HG02938 (cell line): ENCODE data around the gene PDE4D.

Source experiments
- ATAC-seq: cut with Tn5 transposase; IDR thresholded peaks from one replicate; pipeline ENCODE4 v1.9.1; 2021; ENCODE audit warnings: mild to moderate bottlenecking, moderate library complexity; ENCODE audit not compliant: unreplicated experiment

PDE4D gene

DNA sequence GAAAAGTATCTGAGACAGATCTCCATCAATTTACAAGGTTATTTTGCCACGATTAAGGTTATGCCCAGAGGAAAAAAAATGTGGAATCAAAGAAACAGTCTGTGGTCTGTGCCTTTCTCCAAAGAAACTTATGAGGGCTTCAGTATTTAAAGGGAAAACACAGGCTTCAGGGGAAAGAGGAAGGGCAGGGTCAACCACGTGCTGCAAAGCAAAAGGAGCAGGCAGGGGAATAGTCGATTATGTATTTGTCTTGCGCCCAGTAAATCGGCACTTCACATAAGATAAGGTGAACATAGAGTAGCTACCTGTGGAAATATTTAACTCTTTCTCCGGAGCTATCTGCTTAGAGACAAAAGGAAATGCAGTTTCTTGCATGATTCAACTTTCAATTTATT is 967.0 kb downstream of the PDE4D start:
- ATAC-seq: no peak

DNA sequence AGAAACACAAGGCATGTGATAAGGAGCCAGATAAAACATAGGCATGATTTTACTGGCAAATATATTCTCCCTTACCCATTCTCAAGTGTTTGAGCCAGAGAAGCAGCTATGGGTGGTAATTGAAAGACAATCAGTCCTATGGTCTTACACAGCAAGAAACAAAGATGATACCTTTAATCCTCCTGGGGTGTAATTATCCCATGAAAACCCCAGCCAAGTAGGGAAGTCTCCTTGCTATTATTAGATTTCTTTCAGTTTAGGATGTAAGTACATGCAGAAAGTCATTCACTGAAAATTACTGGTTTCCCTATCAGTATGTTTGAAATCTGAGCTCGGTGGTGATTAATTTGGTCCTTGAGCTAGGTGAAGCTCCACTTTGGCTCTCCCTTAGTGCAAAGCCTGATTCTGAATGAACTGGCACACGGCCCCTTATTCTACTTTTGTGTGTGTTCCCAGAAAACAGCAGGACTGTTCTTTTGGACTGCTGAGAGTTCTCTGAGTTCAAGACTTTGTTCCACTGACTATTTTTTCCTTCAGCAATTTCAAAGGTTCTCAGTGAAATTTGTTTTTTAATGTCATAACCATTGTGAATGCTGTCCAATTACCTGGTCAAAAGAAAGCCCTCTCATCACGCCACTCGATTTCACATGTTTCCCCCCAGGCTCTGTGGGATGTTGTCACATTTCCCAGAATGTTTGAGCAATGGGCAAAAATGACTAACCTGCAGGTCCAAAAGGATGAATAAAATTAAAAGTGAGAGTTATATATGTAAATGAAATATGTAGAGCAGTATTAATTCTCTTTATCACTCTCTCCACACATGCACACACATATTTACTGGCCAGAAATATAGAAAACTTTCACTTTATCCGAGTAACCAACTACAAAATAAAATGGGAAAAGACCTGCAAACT is 967.6 kb downstream of the PDE4D start:
- ATAC-seq: no peak

DNA sequence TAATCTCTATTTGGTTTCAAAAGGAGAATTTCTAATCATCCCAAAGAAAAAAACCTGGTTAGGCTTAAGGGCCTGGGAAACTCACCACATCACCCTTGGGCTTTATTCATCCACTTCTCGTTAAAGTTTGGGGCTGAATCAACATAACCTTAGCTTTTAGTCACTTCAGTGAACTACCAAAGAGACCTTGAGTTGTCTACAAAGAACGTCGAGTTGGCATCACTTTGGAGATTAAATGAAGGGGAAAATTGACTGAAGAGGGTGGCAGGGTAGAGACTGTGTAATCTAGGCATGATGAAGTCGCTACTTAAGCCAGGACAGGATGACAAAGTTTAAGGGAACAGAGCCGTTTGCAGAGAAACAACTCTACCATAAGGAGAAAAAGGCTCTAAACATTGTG is 969.2 kb downstream of the PDE4D start:
- no peak for ATAC-seq

DNA sequence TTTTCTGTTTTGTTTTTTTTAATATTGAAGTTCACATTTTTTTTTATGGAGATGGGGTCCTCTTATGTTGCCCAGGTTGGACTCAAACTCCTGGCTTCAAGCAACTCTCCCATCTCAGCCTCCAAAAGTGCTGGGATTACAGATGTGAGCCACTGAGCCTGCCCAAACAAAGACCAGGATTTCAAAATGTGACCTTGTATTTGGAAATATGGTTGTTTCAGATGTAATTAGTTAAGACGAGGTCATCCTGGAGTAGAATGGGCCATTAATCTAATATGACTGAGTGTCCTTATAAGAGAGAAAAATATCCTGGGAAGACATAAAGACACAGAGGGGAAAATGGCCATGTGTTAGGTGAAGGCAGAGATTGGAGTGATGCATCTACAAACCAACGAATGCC is 970.2 kb downstream of the PDE4D start:
- ATAC-seq: no peak

DNA sequence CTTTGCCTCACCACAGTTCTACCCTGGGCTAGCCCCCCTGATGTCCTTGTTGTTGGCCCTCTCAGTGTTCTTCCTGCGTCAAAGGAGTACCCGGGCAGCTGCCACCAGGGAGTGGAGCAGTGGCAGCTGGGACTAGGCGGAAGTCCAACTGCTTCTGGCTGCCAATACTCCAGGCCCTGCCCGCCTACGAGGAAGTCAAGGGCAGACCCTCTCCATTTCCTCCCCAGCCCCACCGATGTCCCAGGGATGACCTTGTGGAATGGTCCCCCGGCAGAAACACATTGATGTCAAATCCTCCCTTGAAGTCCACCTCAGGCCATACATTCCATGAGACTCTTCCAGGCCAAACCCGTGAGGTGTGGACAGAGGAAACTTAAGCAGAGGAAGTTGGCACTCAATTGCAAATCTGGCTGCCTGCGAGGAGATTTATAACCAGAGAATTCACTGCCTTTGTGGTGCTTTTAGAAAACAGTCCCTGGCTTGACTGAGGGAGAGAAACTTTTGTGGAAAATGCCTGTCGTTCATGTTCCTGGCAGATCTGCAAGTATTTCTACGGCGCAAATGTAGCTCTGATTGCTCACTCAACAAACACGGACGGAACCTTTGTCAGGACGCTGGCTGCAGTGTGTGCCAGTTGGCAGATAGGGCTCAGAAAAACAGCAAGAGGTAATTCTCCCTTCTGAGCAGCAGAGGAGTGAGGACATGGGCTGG is 970.9 kb downstream of the PDE4D start:
- ATAC-seq: no peak

DNA sequence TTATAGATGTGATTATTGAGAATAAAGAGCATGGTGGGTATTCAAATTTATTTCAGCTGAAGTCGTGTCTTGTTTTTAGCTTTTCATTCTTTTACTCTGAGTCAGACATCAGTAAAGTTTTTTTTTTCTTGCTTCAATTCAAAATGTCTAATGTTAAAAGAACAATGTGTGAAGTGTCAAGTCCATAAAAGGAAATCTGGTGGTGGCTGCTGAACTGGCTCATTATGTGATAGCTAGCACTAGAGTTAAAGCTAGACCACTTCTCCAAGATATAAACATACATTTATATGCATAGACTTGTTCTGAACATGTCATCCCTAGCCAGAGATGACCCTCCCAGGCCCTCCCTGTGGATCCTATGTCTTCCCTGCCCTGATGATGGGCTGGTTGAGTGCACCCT is 972.4 kb downstream of the PDE4D start:
- ATAC-seq: no peak

DNA sequence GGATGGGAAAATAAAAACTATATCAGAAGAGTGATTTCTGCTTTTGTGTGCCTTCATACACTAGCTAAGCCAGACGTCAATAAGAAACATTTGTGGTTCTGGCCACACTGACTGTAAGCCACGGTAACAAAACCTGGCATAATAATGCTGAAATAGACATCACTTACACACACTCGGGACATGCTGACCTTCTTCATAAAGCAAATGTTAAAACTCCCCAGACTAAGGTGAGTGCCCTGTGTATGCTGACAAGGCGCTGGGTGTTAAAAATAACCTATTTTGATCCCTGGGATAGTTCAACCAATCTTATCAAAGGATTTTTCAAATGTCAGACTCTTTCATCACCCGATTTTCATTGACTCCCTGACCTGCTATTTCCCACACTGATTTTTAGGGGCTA is 973.7 kb downstream of the PDE4D start:
- no peak for ATAC-seq
